Activated T-cell treated with anti-CD3 and anti-CD28 coated beads, Interleukin-2, amount 50 U/mL, for 24 hours (primary cell): ENCODE measurements around the gene CETP.
"Not testable (repeated sequence)": the region's sequence is repeated elsewhere in the genome, so short reads cannot be mapped to it uniquely, and the experiment has no call there.

Experiments
- DNase-seq: peaks from one replicate; pipeline ENCODE4 v3.0.0-alpha.2; 2020
- H3K27ac Mint-ChIP-seq: 2 replicates; pipeline ENCODE4 v1.8.0; 2020; ENCODE audit warnings: mild to moderate bottlenecking, mixed read lengths
- H3K27me3 Mint-ChIP-seq: 2 replicates; pipeline ENCODE4 v1.8.0; 2020; ENCODE audit warnings: mixed read lengths
- H3K36me3 Mint-ChIP-seq: 2 replicates; pipeline ENCODE4 v1.8.0; 2020; ENCODE audit warnings: low read depth, mixed read lengths
- H3K4me1 Mint-ChIP-seq: 2 replicates; pipeline ENCODE4 v1.8.0; 2020; ENCODE audit warnings: low read depth, mixed read lengths
- H3K4me3 Mint-ChIP-seq: 2 replicates; pipeline ENCODE4 v1.8.0; 2020; ENCODE audit warnings: mild to moderate bottlenecking, moderate library complexity, mixed read lengths
- H3K9me3 Mint-ChIP-seq: 2 replicates; pipeline ENCODE4 v1.8.0; 2020; ENCODE audit warnings: mixed read lengths

CETP gene

DNA sequence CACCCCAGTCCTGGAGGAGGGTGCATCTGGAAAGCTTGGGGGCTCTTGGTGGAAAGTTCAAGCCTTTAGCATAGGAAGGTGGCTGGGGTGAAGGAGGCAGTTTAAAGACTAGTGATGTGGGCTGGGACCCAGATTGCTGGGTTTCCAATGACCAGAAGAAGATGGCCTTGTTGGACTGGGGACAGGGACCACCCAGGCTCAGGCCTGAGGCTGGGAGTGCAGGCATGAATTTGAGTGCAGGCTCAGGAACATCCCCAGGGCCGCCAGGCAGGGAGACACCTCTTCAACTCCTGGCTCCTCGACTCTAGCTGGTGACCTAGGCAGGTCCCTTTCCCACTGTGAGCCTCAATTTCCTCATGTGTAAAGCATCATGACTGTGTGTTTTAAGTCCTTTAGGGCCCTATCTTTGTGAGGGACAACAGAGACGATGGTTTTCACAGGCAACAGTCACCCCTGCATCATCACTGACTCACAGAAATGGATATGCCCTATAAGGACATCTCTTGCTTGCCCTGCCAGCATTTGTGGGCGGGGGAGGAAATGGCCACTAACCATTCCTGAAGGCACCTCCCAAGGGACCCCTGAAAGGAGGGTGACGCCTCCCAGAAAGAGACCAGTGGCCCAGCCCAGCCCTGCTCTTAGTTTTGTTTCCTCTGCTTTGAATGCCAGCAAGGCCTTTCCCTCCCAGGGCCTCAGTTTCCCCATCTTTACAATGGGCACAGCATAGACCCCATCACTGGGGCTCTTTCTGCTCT, 38.7 kb downstream of the CETP start:
- Mint-ChIP-seq H3K9me3 (peaks cover 2% of the 10 kb centered on the region), H3K4me1 (peaks cover 93% of the 10 kb centered on the region), H3K4me3 (peak overlapping the region; percentile 69), H3K27ac (peak overlapping the region; percentile 100), H3K36me3 (peaks cover 88% of the 10 kb centered on the region), H3K27me3 (no peaks in the 10 kb centered on the region)
- DNase-seq: peak; percentile 71

DNA sequence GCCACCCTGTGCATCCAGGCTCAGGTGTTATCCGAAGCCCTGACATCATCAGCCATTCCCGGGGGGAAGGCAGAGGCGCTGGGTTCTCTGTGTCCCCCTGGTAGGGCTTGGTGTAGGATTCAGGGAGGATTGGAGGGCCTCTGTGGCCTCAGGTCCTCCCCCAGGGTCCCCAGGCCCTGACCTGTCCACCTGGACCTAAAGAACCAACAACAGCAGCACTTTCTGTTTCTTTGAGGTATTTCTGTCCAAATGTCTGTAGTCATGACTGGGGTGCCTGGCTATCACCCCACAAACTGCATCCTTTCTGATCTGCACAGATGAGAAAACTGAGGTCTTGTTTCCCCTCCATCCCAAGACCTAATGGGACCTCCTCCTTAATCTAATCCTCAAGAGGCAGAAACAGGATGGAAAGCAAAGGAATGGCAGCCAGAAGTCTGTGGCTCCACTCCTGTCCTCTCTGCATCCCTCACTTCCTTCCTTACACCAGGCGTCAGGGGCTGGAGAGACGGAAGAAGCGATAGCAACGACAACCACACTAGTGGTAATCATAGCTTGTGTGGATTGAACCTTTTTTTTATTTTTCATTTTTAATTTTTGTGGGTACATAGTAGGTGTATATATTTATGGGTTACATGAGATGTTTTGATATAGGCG, 39.4 kb downstream of the CETP start:
- H3K4me3 Mint-ChIP-seq: peak overlapping the region; percentile 21
- no peak for DNase-seq
- peaks cover 93% of the 10 kb centered on the region for H3K4me1 Mint-ChIP-seq
- peak overlapping the region; percentile 100 for H3K27ac Mint-ChIP-seq
- peaks cover 2% of the 10 kb centered on the region for H3K9me3 Mint-ChIP-seq
- peaks cover 88% of the 10 kb centered on the region for H3K36me3 Mint-ChIP-seq
- H3K27me3 Mint-ChIP-seq: no peaks in the 10 kb centered on the region

DNA sequence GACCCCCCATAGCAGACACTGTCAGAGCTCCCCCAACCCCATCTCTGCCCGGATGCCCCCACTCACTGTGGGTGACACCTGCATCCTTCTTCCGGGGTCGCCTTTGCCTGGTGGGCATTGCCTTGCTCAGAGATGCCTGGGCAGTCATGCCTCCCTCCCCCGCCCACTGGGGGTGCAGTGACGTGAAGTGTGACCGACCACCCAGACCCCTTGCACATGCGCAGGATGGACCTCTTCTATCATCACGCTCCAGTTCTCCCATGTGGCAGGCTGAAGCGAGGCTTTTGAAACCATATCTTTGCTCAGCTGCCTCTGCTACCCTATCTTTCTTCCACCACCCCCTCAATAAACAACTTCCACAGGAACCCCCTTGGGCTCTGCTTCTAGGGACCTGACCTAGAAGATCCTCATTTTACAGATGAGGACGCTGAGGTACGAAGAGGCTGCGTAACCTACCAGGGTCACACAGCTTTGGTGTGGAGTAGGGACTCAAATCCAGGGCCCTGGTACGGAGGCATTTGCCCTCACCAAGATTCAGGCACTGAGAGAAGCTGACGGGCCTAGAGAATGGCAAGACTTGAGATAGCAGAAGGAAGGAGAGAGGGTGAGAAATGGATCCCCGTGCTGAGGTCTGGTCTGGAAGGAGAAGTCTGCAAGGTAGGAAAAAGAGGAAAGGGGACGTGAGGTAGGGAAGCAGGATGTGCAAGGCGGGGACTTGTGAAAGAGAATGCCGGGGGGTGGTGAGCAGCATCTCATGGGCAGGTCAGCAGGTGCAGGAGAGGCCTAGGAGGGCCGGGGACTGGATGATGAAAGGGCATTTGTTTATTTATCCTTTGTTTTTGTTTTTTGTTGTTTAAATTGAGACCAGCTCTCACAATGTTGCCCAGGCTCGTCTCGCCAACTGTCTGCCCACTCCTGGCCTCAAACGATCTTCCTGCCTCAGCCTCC, 42.0 kb downstream of the CETP start:
- Mint-ChIP-seq H3K27me3 (no peaks in the 10 kb centered on the region), H3K9me3 (peaks cover 2% of the 10 kb centered on the region), H3K27ac (peak overlapping the region; percentile 83), H3K4me3 (peak overlapping the region; percentile 40), H3K36me3 (peaks cover 82% of the 10 kb centered on the region), H3K4me1 (peaks cover 88% of the 10 kb centered on the region)
- peak; percentile 32 for DNase-seq

GRCh38 chr16:57004387-57005250, 42.9 kb downstream of the CETP start:
- H3K27ac Mint-ChIP-seq: peak overlapping the region; percentile 83
- peak overlapping the region; percentile 44 for H3K4me3 Mint-ChIP-seq
- no peaks in the 10 kb centered on the region for H3K27me3 Mint-ChIP-seq
- H3K4me1 Mint-ChIP-seq: peaks cover 86% of the 10 kb centered on the region
- H3K9me3 Mint-ChIP-seq: peaks cover 2% of the 10 kb centered on the region
- peaks cover 76% of the 10 kb centered on the region for H3K36me3 Mint-ChIP-seq
- DNase-seq: peak; percentile 32

GRCh38 chr16:57005597-57005996, 43.8 kb downstream of the CETP start:
- not testable (repeated sequence) for H3K9me3 Mint-ChIP-seq, H3K27me3 Mint-ChIP-seq
- H3K4me1 Mint-ChIP-seq: peaks cover 86% of the 10 kb centered on the region
- peak overlapping the region; percentile 83 for H3K27ac Mint-ChIP-seq
- DNase-seq: peak; percentile 28
- H3K4me3 Mint-ChIP-seq: peak overlapping the region; percentile 15
- peaks cover 78% of the 10 kb centered on the region for H3K36me3 Mint-ChIP-seq

DNA sequence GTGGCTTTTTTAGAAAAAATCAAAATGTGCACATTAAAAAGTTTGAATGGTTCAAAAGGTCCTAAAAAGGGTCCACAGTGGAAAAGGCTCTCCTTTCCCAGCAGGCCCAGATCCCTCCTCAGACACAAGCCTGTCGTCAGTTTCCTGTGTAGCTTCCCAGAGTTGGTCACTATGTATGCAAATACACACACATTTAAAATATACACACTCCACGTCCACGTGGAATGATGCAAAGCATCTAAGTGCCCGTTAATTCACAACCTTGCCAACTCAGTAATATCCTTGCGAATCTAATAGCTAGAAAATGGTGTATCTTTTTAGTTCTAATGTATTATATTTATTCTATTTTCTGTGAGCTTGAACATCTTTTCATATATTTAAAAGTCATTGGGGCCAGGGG, 45.3 kb downstream of the CETP start:
- H3K36me3 Mint-ChIP-seq: peaks cover 77% of the 10 kb centered on the region

DNA sequence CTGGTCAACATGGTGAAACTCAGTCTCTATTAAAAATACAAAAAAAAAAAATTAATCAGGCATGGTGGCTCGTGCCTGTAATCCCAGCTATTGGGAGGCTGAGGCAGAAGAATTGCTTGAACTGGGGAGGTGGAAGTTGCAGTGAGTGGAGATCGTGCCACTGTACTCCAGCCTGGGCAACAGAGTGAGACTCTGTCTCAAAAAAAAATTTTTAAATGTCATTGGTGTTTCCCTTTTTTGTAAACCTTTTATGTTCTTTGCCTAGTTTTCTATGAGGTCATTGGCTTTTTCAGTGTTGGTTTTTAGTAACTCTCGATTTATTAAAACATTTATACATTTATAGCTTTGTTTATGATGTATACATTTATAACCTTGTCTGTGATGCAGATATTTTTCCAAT, 45.8 kb downstream of the CETP start:
- Mint-ChIP-seq H3K27ac (peak overlapping the region; percentile 81), H3K27me3 (no peaks in the 10 kb centered on the region), H3K4me1 (peaks cover 88% of the 10 kb centered on the region), H3K9me3 (no peaks in the 10 kb centered on the region), H3K4me3 (no peak overlapping the region), H3K36me3 (peaks cover 78% of the 10 kb centered on the region)
- DNase-seq: peak; percentile 23

More for the DNA sequence above, 45.3 kb downstream of the CETP start:
- H3K4me3 Mint-ChIP-seq: no peak overlapping the region
- peaks cover 87% of the 10 kb centered on the region for H3K4me1 Mint-ChIP-seq
- no peaks in the 10 kb centered on the region for H3K27me3 Mint-ChIP-seq
- DNase-seq: no peak
- H3K27ac Mint-ChIP-seq: peak overlapping the region; percentile 87
- no peaks in the 10 kb centered on the region for H3K9me3 Mint-ChIP-seq

DNA sequence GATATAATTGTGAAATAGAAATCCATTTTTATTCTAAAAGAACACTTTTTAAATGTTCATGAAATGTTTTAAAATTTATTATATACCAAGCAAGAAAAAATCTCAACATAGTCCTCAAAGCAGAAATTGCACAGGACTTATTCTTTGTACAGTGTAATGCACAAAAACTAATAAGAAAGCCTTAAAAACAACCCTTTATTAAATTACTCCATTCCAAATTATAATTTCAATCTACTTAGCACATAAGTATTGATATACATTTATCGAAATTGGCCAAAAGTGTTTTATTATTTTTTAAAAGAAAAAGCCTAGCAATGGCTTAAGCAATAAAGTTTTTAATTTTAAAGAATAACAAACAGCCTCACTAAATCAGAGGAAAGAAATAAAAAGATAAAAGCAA, 46.7 kb downstream of the CETP start:
- peaks cover 89% of the 10 kb centered on the region for H3K4me1 Mint-ChIP-seq
- H3K27ac Mint-ChIP-seq: peak overlapping the region; percentile 90
- peaks cover 73% of the 10 kb centered on the region for H3K36me3 Mint-ChIP-seq
- no peak overlapping the region for H3K4me3 Mint-ChIP-seq
- H3K9me3 Mint-ChIP-seq: no peaks in the 10 kb centered on the region
- DNase-seq: no peak
- no peaks in the 10 kb centered on the region for H3K27me3 Mint-ChIP-seq

GRCh38 chr16:57009643-57010170, 48.0 kb downstream of the CETP start:
- Mint-ChIP-seq H3K4me1 (peaks cover 89% of the 10 kb centered on the region), H3K27ac (peak overlapping the region; percentile 90)
- peak; percentile 32 for DNase-seq

DNA sequence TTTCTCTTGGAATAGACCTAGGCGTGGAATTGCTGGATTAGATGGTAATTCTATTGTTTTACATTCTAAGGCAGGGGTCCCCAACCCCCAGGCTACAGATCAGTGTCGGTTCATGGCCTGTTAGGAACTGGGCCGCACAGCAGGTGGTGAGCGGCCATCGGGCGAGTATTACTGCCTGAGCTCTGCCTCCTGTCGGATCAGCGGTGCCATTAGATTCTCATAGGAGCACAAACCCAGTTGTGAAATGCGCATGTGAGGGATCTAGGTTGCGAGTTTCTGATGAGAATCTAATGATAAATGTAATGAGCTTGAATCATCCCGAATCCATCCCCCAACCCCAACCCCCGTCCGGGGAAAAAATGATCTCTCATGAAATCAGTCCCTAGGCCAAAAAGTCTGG, 50.6 kb downstream of the CETP start:
- DNase-seq: peak; percentile 26
- H3K9me3 Mint-ChIP-seq: peaks cover 2% of the 10 kb centered on the region
- H3K27ac Mint-ChIP-seq: peak overlapping the region; percentile 90
- peaks cover 86% of the 10 kb centered on the region for H3K4me1 Mint-ChIP-seq
- no peaks in the 10 kb centered on the region for H3K27me3 Mint-ChIP-seq
- H3K4me3 Mint-ChIP-seq: peak overlapping the region; percentile 13
- H3K36me3 Mint-ChIP-seq: peaks cover 69% of the 10 kb centered on the region

More at GRCh38 chr16:57009643-57010170, 48.0 kb downstream of the CETP start:
- peak overlapping the region; percentile 24 for H3K4me3 Mint-ChIP-seq
- H3K36me3 Mint-ChIP-seq: peaks cover 73% of the 10 kb centered on the region
- H3K27me3 Mint-ChIP-seq: no peaks in the 10 kb centered on the region
- H3K9me3 Mint-ChIP-seq: no peaks in the 10 kb centered on the region

GRCh38 chr16:57013229-57013628, 51.5 kb downstream of the CETP start:
- H3K9me3 Mint-ChIP-seq: peaks cover 2% of the 10 kb centered on the region
- H3K4me1 Mint-ChIP-seq: peaks cover 88% of the 10 kb centered on the region
- peak overlapping the region; percentile 97 for H3K27ac Mint-ChIP-seq
- H3K27me3 Mint-ChIP-seq: no peaks in the 10 kb centered on the region
- H3K36me3 Mint-ChIP-seq: peaks cover 72% of the 10 kb centered on the region
- DNase-seq: no peak
- H3K4me3 Mint-ChIP-seq: peak overlapping the region; percentile 51

GRCh38 chr16:57013902-57014301, 52.2 kb downstream of the CETP start:
- no peaks in the 10 kb centered on the region for H3K27me3 Mint-ChIP-seq
- peak overlapping the region; percentile 51 for H3K4me3 Mint-ChIP-seq

GRCh38 chr16:57016301-57016700, 54.6 kb downstream of the CETP start:
- no peaks in the 10 kb centered on the region for H3K27me3 Mint-ChIP-seq
- peaks cover 2% of the 10 kb centered on the region for H3K9me3 Mint-ChIP-seq
- DNase-seq: peak; percentile 28
- peaks cover 86% of the 10 kb centered on the region for H3K4me1 Mint-ChIP-seq
- H3K4me3 Mint-ChIP-seq: peak overlapping the region; percentile 18
- peak overlapping the region; percentile 85 for H3K27ac Mint-ChIP-seq
- peaks cover 82% of the 10 kb centered on the region for H3K36me3 Mint-ChIP-seq

More at GRCh38 chr16:57013902-57014301, 52.2 kb downstream of the CETP start:
- Mint-ChIP-seq H3K36me3 (peaks cover 75% of the 10 kb centered on the region), H3K9me3 (peaks cover 2% of the 10 kb centered on the region), H3K4me1 (peaks cover 90% of the 10 kb centered on the region), H3K27ac (peak overlapping the region; percentile 97)
- DNase-seq: peak; percentile 25
